Muscle of leg (tissue), 11 donors: ENCODE data around the gene BTN3A1. TPM values are rescaled to one million over a fixed set of nuclear protein-coding genes. Genes with fewer than 3 reads are reported as not detected.
A peak's percentile ranks its signal among the peaks of the same experiment; 100 is the strongest.
"Not testable (repeated sequence)": the region's sequence is repeated elsewhere in the genome, so short reads cannot be mapped to it uniquely, and the experiment has no call there.

ENCODE experiments used
- DNase-seq: peaks from one replicate; pipeline ENCODE4 v3.0.0; 2013
- H3K27ac ChIP-seq: one replicate; pipeline ENCODE4 v1.5.1; 2013; ENCODE audit warnings: mild to moderate bottlenecking, low read length, control low read depth
- H3K27me3 ChIP-seq: one replicate; pipeline ENCODE4 v1.6.1; 2013; ENCODE audit warnings: low read length; ENCODE audit not compliant: control insufficient read depth, insufficient read depth
- H3K36me3 ChIP-seq: one replicate; pipeline ENCODE4 v1.6.1; 2013; ENCODE audit warnings: low read length; ENCODE audit not compliant: control insufficient read depth, insufficient read depth
- H3K4me1 ChIP-seq: one replicate; pipeline ENCODE4 v1.6.1; 2013; ENCODE audit warnings: low read length; ENCODE audit not compliant: control insufficient read depth, insufficient read depth
- H3K4me3 ChIP-seq: one replicate; pipeline ENCODE4 v1.5.1; 2013; ENCODE audit warnings: low read length, control low read depth
- H3K9me3 ChIP-seq: replicated peaks from 2 replicates; pipeline ENCODE4 v1.6.1; 2013; ENCODE audit warnings: low read depth, low read length; ENCODE audit not compliant: control insufficient read depth
- WGBS: methylation state at CpG from one replicate; pipeline ENCODE4 v1.1.5; 2013; ENCODE audit warnings: missing lambda C conversion rate; ENCODE audit not compliant: insufficient coverage; 5-methylcytosine and 5-hydroxymethylcytosine counted together
- polyA plus RNA-seq, 8 donors: library from polyadenylated mRNA; unstranded; fragments of 120-200 nt; gene quantifications; one replicate each; pipeline versions ENCODE4 v1.2.1 to v1.2.3, GENCODE V29; 2013; ENCODE audit warnings: inconsistent platforms in 1 of 8, low replicate concordance in 1 of 8; ENCODE audit not compliant: insufficient read length in 8 of 8, insufficient read depth in 1 of 8
- total RNA-seq: library from RNA; stranded (reverse); fragments of 120-200 nt; gene quantifications from one replicate; pipeline ENCODE4 v1.2.4, GENCODE V29; 2013

The BTN3A1 gene
- total and polyA plus RNA-seq, 9 donors: 16.3 to 25.1 (median 21.8) TPM

GRCh38 chr6:26454631-26455030 is 52.6 kb downstream of the BTN3A1 start:
- no peak for DNase-seq
- peaks cover 12% of the 10 kb centered on the region for H3K4me1 ChIP-seq
- no peak overlapping the region for H3K27ac ChIP-seq
- no CpG with 5 or more reads among the region's 1 CpG for WGBS
- H3K36me3 ChIP-seq: peaks cover 16% of the 10 kb centered on the region
- no peaks in the 10 kb centered on the region for H3K9me3 ChIP-seq
- H3K4me3 ChIP-seq: no peak overlapping the region
- H3K27me3 ChIP-seq: no peaks in the 10 kb centered on the region

- Histone ChIP-seq H3K27ac (no peak overlapping the region), H3K27me3 (no peaks in the 10 kb centered on the region), H3K36me3 (peaks cover 15% of the 10 kb centered on the region), H3K9me3 (no peaks in the 10 kb centered on the region), H3K4me3 (no peak overlapping the region), H3K4me1 (peaks cover 15% of the 10 kb centered on the region)
- WGBS: no CpG with 5 or more reads among the region's 3 CpGs
- DNase-seq: no peak
Measured at GRCh38 chr6:26455357-26455970, 53.4 kb downstream of the BTN3A1 start.

- DNase-seq: no peak
Measured at GRCh38 chr6:26457264-26457805, 55.3 kb downstream of the BTN3A1 start.

GRCh38 chr6:26457806-26458688 is 56.0 kb downstream of the BTN3A1 start, which contains the start of gene BTN2A1:
BTN2A1 (plus strand) TSS chr6:26457955; CDS start chr6:26458637, 682 bp downstream.
- peak within 1 kb of the TSS; percentile 97 for H3K27ac ChIP-seq
- no peaks in the 10 kb centered on the region for H3K27me3 ChIP-seq
- H3K9me3 ChIP-seq: no peaks in the 10 kb centered on the region
- peak within 1 kb of the TSS; percentile 94 for H3K4me3 ChIP-seq
- DNase-seq: peak; percentile 99
- under 1% methylated on average over 26 of the region's 31 CpGs for WGBS
- peaks cover 31% of the 10 kb centered on the region for H3K36me3 ChIP-seq
- peaks cover 22% of the 10 kb centered on the region for H3K4me1 ChIP-seq

More at GRCh38 chr6:26457264-26457805, 55.3 kb downstream of the BTN3A1 start:
- WGBS: 6% methylated on average over 5 of the region's 9 CpGs
- peaks cover 25% of the 10 kb centered on the region for H3K36me3 ChIP-seq
- peaks cover 22% of the 10 kb centered on the region for H3K4me1 ChIP-seq
- no peaks in the 10 kb centered on the region for H3K9me3 ChIP-seq
- H3K4me3 ChIP-seq: peak overlapping the region; percentile 94
- no peaks in the 10 kb centered on the region for H3K27me3 ChIP-seq
- peak overlapping the region; percentile 97 for H3K27ac ChIP-seq

- 70% methylated on average over 11 of the region's 16 CpGs for WGBS
- H3K36me3 ChIP-seq: peaks cover 43% of the 10 kb centered on the region
- no peaks in the 10 kb centered on the region for H3K27me3 ChIP-seq
- H3K4me1 ChIP-seq: peaks cover 22% of the 10 kb centered on the region
- no peak overlapping the region for H3K4me3 ChIP-seq
- no peak overlapping the region for H3K27ac ChIP-seq
- no peak for DNase-seq
- H3K9me3 ChIP-seq: no peaks in the 10 kb centered on the region
Measured at GRCh38 chr6:26459023-26459810, 57.1 kb downstream of the BTN3A1 start.

- Histone ChIP-seq H3K4me1 (peaks cover 21% of the 10 kb centered on the region), H3K36me3 (peaks cover 64% of the 10 kb centered on the region)
- not testable (repeated sequence) for H3K27me3 ChIP-seq, H3K27ac ChIP-seq, H3K4me3 ChIP-seq, H3K9me3 ChIP-seq, DNase-seq
- WGBS: 100% methylated on average over 3 of the region's 5 CpGs
Measured at GRCh38 chr6:26461353-26461752, 59.3 kb downstream of the BTN3A1 start.

GRCh38 chr6:26464014-26464413 is 61.9 kb downstream of the BTN3A1 start:
- Histone ChIP-seq H3K4me1 (peaks cover 13% of the 10 kb centered on the region), H3K36me3 (peaks cover 89% of the 10 kb centered on the region), H3K27ac (no peak overlapping the region)

GRCh38 chr6:26464416-26465131 is 62.5 kb downstream of the BTN3A1 start:
- no peak overlapping the region for H3K27ac ChIP-seq
- H3K4me3 ChIP-seq: no peak overlapping the region
- no peaks in the 10 kb centered on the region for H3K9me3 ChIP-seq
- 98% methylated on average over 7 of the region's 7 CpGs for WGBS
- H3K27me3 ChIP-seq: no peaks in the 10 kb centered on the region
- no peak for DNase-seq
- H3K4me1 ChIP-seq: peaks cover 10% of the 10 kb centered on the region
- H3K36me3 ChIP-seq: peaks cover 87% of the 10 kb centered on the region

More at GRCh38 chr6:26464014-26464413, 61.9 kb downstream of the BTN3A1 start:
- Histone ChIP-seq H3K9me3 (no peaks in the 10 kb centered on the region), H3K4me3 (no peak overlapping the region), H3K27me3 (no peaks in the 10 kb centered on the region)
- WGBS: no CpG with 5 or more reads among the region's 4 CpGs
- no peak for DNase-seq
